ENCODE data around the gene PTHLH.

PTHLH gene

GRCh38 chr12:27936196-27936595 is 36.3 kb downstream of the PTHLH start:
- DNase-seq (ENCODE audit: low read depth, low spot score): no peak
- TF ChIP-seq, protein P1, sequence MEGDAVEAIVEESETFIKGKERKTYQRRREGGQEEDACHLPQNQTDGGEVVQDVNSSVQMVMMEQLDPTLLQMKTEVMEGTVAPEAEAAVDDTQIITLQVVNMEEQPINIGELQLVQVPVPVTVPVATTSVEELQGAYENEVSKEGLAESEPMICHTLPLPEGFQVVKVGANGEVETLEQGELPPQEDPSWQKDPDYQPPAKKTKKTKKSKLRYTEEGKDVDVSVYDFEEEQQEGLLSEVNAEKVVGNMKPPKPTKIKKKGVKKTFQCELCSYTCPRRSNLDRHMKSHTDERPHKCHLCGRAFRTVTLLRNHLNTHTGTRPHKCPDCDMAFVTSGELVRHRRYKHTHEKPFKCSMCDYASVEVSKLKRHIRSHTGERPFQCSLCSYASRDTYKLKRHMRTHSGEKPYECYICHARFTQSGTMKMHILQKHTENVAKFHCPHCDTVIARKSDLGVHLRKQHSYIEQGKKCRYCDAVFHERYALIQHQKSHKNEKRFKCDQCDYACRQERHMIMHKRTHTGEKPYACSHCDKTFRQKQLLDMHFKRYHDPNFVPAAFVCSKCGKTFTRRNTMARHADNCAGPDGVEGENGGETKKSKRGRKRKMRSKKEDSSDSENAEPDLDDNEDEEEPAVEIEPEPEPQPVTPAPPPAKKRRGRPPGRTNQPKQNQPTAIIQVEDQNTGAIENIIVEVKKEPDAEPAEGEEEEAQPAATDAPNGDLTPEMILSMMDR (IDR thresholded peaks at IDR 0.05; ENCODE audit: low read depth, low read length): no peak
- in situ Hi-C loops (cut with HindIII; ENCODE audit: low sequenced_read_pairs): no loop called here
- no peak overlapping the region for H3K4me3 ChIP-seq (ENCODE audit: low read depth, low read length)

DNA sequence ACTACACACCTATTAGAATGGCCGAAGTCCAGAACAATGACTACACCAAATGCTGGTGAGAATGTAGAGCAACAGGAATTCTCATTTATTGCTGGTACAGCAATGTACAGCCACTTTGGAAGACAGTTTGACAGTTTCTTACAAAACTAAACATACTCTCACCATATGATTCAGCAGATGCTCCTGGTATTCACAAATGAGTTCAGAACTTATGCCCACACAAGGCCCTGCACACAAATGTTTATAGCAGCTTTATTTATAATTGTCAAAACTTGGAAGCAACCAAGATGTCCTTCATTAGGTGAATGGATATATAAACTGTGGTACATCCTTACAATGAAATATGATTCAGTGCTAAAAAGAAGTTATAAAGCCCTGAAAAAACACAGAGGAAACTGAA is 38.3 kb downstream of the PTHLH start:
- DNase-seq (ENCODE audit: low read depth, low spot score): no peak
- TF ChIP-seq, protein P1 (IDR thresholded peaks at IDR 0.05; ENCODE audit: low read depth, low read length): no peak
- H3K4me3 ChIP-seq (ENCODE audit: low read depth, low read length): no peak overlapping the region
- in situ Hi-C loops (cut with HindIII; ENCODE audit: low sequenced_read_pairs): no loop called here

- no peak for DNase-seq (ENCODE audit: low read depth, low spot score)
- H3K4me3 ChIP-seq (ENCODE audit: low read depth, low read length): no peak overlapping the region
- in situ Hi-C loops (cut with HindIII; ENCODE audit: low sequenced_read_pairs): no loop called here
- TF ChIP-seq, protein P1 (IDR thresholded peaks at IDR 0.05; ENCODE audit: low read depth, low read length): no peak
These were observed 41.1 kb downstream of the PTHLH start for GRCh38 chr12:27931390-27931789.

DNA sequence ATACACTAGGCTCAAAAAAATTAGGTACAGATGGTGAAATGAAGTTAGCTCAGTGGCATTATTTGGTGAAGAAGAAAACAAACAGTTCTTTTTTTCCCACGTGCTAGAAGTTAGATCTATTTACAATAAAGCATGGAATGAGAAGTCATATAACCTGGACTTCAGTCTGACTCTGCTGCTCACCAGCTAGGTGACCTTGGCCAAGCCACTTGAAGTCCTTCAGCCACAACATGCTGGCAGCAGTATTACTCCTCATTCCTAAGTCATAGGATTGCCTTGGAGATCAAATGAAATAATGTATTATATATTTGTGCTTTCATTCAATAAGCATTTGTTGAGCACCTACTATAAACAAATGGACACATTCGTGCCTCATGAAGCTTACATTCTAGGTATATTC is 45.2 kb downstream of the PTHLH start:
- DNase-seq (ENCODE audit: low read depth, low spot score): no peak
- H3K4me3 ChIP-seq (ENCODE audit: low read depth, low read length): no peak overlapping the region
- TF ChIP-seq, protein P1 (IDR thresholded peaks at IDR 0.05; ENCODE audit: low read depth, low read length): no peak
- in situ Hi-C loops (cut with HindIII; ENCODE audit: low sequenced_read_pairs): no loop called here

- TF ChIP-seq, protein P1 (IDR thresholded peaks at IDR 0.05; ENCODE audit: low read depth, low read length): no peak
- no peak overlapping the region for H3K4me3 ChIP-seq (ENCODE audit: low read depth, low read length)
- in situ Hi-C loops (cut with HindIII; ENCODE audit: low sequenced_read_pairs): no loop called here
- peak; percentile 30 for DNase-seq (ENCODE audit: low read depth, low spot score)
These were observed 48.0 kb downstream of the PTHLH start for GRCh38 chr12:27924350-27925135.

GRCh38 chr12:27922531-27923139 is 49.9 kb downstream of the PTHLH start:
- in situ Hi-C loops (cut with HindIII; ENCODE audit: low sequenced_read_pairs): no loop called here
- DNase-seq (ENCODE audit: low read depth, low spot score): peak; percentile 50
- TF ChIP-seq, protein P1 (IDR thresholded peaks at IDR 0.05; ENCODE audit: low read depth, low read length): no peak
- H3K4me3 ChIP-seq (ENCODE audit: low read depth, low read length): no peak overlapping the region

Data from astrocyte of the spinal cord (primary cell).